Measurements from ENCODE around the gene SMIM13. TPM values are rescaled to one million over a fixed set of nuclear protein-coding genes. Genes with fewer than 3 reads are reported as not detected.

The SMIM13 gene
- total and polyA plus RNA-seq, 2 donors (not counting 3 experiments of a cell fraction or from before 2014, with no cell fraction given): 3.2 to 14.7 TPM

- H3K4me3 ChIP-seq (replicated peaks in 1 of 3; ENCODE audit: insufficient read depth in 1 of 3, low read depth in 1 of 3, low read length in 3 of 3): no peak overlapping the region
- H2AFZ ChIP-seq (ENCODE audit: low read depth, low read length): no peak overlapping the region
- H3K9me3 ChIP-seq (replicated peaks; ENCODE audit: control insufficient read depth, insufficient read depth, low read length): no peaks in the 10 kb centered on the region
- TF ChIP-seq CTCF (IDR thresholded peaks at IDR 0.05; ENCODE audit: extremely low read depth in 1 of 2, insufficient read depth in 1 of 2, low read depth in 1 of 2, low read length in 2 of 2): no peak
- no peak for TF ChIP-seq EZH2 (IDR thresholded peaks at IDR 0.05; ENCODE audit: borderline replicate concordance, low read depth, low read length, severe bottlenecking)
- TF ChIP-seq POLR2A (IDR thresholded peaks at IDR 0.05; ENCODE audit: low read depth, low read length): no peak
- TF ChIP-seq GATA2 (IDR thresholded peaks at IDR 0.05; ENCODE audit: insufficient read depth, insufficient read length, low read depth, low read length): no peak
- TF ChIP-seq MYC (IDR thresholded peaks at IDR 0.05; ENCODE audit: low read depth, low read length): no peak
- FAIRE-seq: no peak
- no TSS peak for BruUV-seq (replicated peaks)
- intact Hi-C loops (cut with micrococcal nuclease) (no loop called here), dilution Hi-C loops (cut with MboI; ENCODE audit: extremely low pct_ligation_motif_present, low sequenced_read_pairs) (no loop called here)
- H3K9me1 ChIP-seq (replicated peaks; ENCODE audit: control insufficient read depth, extremely low read depth, insufficient read depth, low read length): no peaks in the 10 kb centered on the region
- no peak overlapping the region for H3K9ac ChIP-seq (replicated peaks; ENCODE audit: extremely low read depth, insufficient read depth, low read length)
- no peaks in the 10 kb centered on the region for H4K20me1 ChIP-seq (replicated peaks; ENCODE audit: control insufficient read depth, extremely low read depth, insufficient read depth, low read length)
- no peak overlapping the region for H3K27ac ChIP-seq (ENCODE audit: insufficient read depth, low read depth, low read length)
- POLR2A ChIA-PET: no interaction called here
- peaks cover 12% of the 10 kb centered on the region for H3K4me1 ChIP-seq (ENCODE audit: control insufficient read depth, extremely low read depth, insufficient read depth, low read length)
- no peak overlapping the region for H3K4me2 ChIP-seq (ENCODE audit: insufficient read depth, low read length)
- peaks cover 60% of the 10 kb centered on the region for H3K79me2 ChIP-seq (ENCODE audit: control insufficient read depth, insufficient read depth, low read length)
- H3K27me3 ChIP-seq (ENCODE audit: control insufficient read depth in 2 of 2, insufficient read depth in 2 of 2, low read length in 2 of 2): no peaks in the 10 kb centered on the region
- no peaks in the 10 kb centered on the region for H3K36me3 ChIP-seq (ENCODE audit: control insufficient read depth in 2 of 2, extremely low read depth in 1 of 2, insufficient read depth in 2 of 2, low read length in 2 of 2)
- CTCF ChIA-PET: no interaction called here
- no peak for DNase-seq (ENCODE audit: low read depth, low spot score)
These were observed 28.7 kb downstream of the SMIM13 start for GRCh38 chr6:11122380-11122779.

DNA sequence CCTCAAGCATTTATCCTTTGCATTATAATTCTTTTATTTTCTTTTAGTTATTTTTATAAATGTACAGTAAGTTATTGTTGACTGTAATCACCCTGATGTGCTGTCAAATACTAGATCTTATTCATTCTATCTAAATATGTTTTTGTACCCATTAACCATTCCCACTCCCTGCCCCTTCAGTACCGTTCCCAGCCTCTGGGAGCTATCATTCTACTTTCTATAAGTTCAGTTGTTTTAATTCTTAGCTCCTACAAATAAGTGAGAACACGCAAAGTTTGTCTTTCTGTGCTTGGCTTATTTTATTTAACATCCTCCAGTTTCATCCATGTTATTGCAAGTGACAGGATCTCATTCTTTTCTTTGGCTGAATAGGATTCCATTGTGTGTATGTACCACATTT lies 30.3 kb downstream of the SMIM13 start:
- H3K27ac ChIP-seq (ENCODE audit: insufficient read depth, low read depth, low read length): no peak overlapping the region
- no peaks in the 10 kb centered on the region for H3K36me3 ChIP-seq (ENCODE audit: control insufficient read depth in 2 of 2, extremely low read depth in 1 of 2, insufficient read depth in 2 of 2, low read length in 2 of 2)
- no TSS peak for BruUV-seq (replicated peaks)
- ChIA-PET CTCF (interaction anchor here (0.6 to 1.8 kb wide), 10 partner anchors 8 to 451 kb away, joined by 3 to 4 read pairs (median 4); partner anchors contain the start of gene SMIM13), POLR2A (no interaction called here)
- DNase-seq (ENCODE audit: low read depth, low spot score) (no peak), FAIRE-seq (no peak)
- no peaks in the 10 kb centered on the region for H4K20me1 ChIP-seq (replicated peaks; ENCODE audit: control insufficient read depth, extremely low read depth, insufficient read depth, low read length)
- dilution Hi-C loops (cut with MboI; ENCODE audit: extremely low pct_ligation_motif_present, low sequenced_read_pairs) (no loop called here), intact Hi-C loops (cut with micrococcal nuclease) (no loop called here)
- no peaks in the 10 kb centered on the region for H3K27me3 ChIP-seq (ENCODE audit: control insufficient read depth in 2 of 2, insufficient read depth in 2 of 2, low read length in 2 of 2)
- no peak overlapping the region for H2AFZ ChIP-seq (ENCODE audit: low read depth, low read length)
- no peak overlapping the region for H3K4me2 ChIP-seq (ENCODE audit: insufficient read depth, low read length)
- H3K4me3 ChIP-seq (replicated peaks in 1 of 3; ENCODE audit: insufficient read depth in 1 of 3, low read depth in 1 of 3, low read length in 3 of 3): no peak overlapping the region
- no peaks in the 10 kb centered on the region for H3K9me3 ChIP-seq (replicated peaks; ENCODE audit: control insufficient read depth, insufficient read depth, low read length)
- no peak overlapping the region for H3K9ac ChIP-seq (replicated peaks; ENCODE audit: extremely low read depth, insufficient read depth, low read length)
- H3K4me1 ChIP-seq (ENCODE audit: control insufficient read depth, extremely low read depth, insufficient read depth, low read length): peaks cover 12% of the 10 kb centered on the region
- no peaks in the 10 kb centered on the region for H3K9me1 ChIP-seq (replicated peaks; ENCODE audit: control insufficient read depth, extremely low read depth, insufficient read depth, low read length)
- peak in 1 of 2 donors; percentile 7 for TF ChIP-seq CTCF (IDR thresholded peaks at IDR 0.05; ENCODE audit: extremely low read depth in 1 of 2, insufficient read depth in 1 of 2, low read depth in 1 of 2, low read length in 2 of 2)
- TF ChIP-seq POLR2A (IDR thresholded peaks at IDR 0.05; ENCODE audit: low read depth, low read length): no peak
- peaks cover 59% of the 10 kb centered on the region for H3K79me2 ChIP-seq (ENCODE audit: control insufficient read depth, insufficient read depth, low read length)
